Putamen (tissue), 1 donor: Measurements from ENCODE around the gene SUGP2.
"Not testable (repeated sequence)": the region's sequence is repeated elsewhere in the genome, so short reads cannot be mapped to it uniquely, and the experiment has no call there.

Experiments
- DNase-seq: peaks from one replicate; pipeline ENCODE4 v3.0.0-alpha.2; 2016; ENCODE audit warnings: low spot score

SUGP2 gene

GRCh38 chr19:19031891-19032290 is 1.4 kb downstream of the SUGP2 start:
- DNase-seq: no peak

- DNase-seq: peak; percentile 55
Measured at GRCh38 chr19:19028526-19028925, 4.8 kb downstream of the SUGP2 start.

GRCh38 chr19:19027228-19027627 is 6.1 kb downstream of the SUGP2 start:
- DNase-seq: no peak

GRCh38 chr19:19026299-19026971 is 6.9 kb downstream of the SUGP2 start:
- DNase-seq: no peak

GRCh38 chr19:19025861-19026260 is 7.5 kb downstream of the SUGP2 start:
- no peak for DNase-seq

GRCh38 chr19:19023376-19023775 is 9.9 kb downstream of the SUGP2 start:
- not testable (repeated sequence) for DNase-seq

GRCh38 chr19:19022380-19022961 is 10.8 kb downstream of the SUGP2 start:
- no peak for DNase-seq

GRCh38 chr19:19021115-19021514 is 12.2 kb downstream of the SUGP2 start:
- DNase-seq: no peak

GRCh38 chr19:19010551-19010950 is 22.8 kb downstream of the SUGP2 start:
- DNase-seq: no peak

GRCh38 chr19:19009951-19010350 is 23.4 kb downstream of the SUGP2 start:
- no peak for DNase-seq

- DNase-seq: no peak
Measured at GRCh38 chr19:19006213-19006612, 27.1 kb downstream of the SUGP2 start.

GRCh38 chr19:19004144-19004543 is 29.2 kb downstream of the SUGP2 start:
- DNase-seq: no peak

GRCh38 chr19:18999896-19000620 is 33.3 kb downstream of the SUGP2 start:
- no peak for DNase-seq

GRCh38 chr19:18999016-18999758 is 34.1 kb downstream of the SUGP2 start:
- no peak for DNase-seq

- no peak for DNase-seq
Measured at GRCh38 chr19:18998276-18998675, 35.0 kb downstream of the SUGP2 start.

- DNase-seq: no peak
Measured at GRCh38 chr19:18996796-18997394, 36.4 kb downstream of the SUGP2 start.

GRCh38 chr19:18996351-18996750 is 37.0 kb downstream of the SUGP2 start:
- DNase-seq: no peak

GRCh38 chr19:18995804-18996241 is 37.5 kb downstream of the SUGP2 start:
- peak; percentile 86 for DNase-seq

GRCh38 chr19:18993115-18993514 is 40.2 kb downstream of the SUGP2 start:
- DNase-seq: no peak

- DNase-seq: no peak
Measured at GRCh38 chr19:18992696-18993095, 40.6 kb downstream of the SUGP2 start.

GRCh38 chr19:18991468-18991867 is 41.8 kb downstream of the SUGP2 start:
- DNase-seq: no peak

GRCh38 chr19:18991006-18991405 is 42.3 kb downstream of the SUGP2 start:
- DNase-seq: no peak
